Keratinocyte (primary cell): ENCODE results near the gene MDK. TPM values are rescaled to one million over a fixed set of nuclear protein-coding genes. Genes with fewer than 3 reads are reported as not detected.

ENCODE experiments used
- DNase-seq: peaks from one replicate; pipeline ENCODE4 v3.0.0-alpha.2; 2011; ENCODE audit warnings: low read depth, missing footprints, low spot score
- FAIRE-seq: peaks from 2 replicates; lab custom pipeline; 2011; peaks lifted over from hg19 to GRCh38; lab: Jason Lieb, UNC
- H2AFZ ChIP-seq: 2 replicates; pipeline ENCODE4 v1.6.0; 2012; ENCODE audit warnings: low read length, control low read depth, inconsistent platforms; ENCODE audit not compliant: control insufficient read depth
- H3K27ac ChIP-seq: 2 replicates; pipeline ENCODE4 v1.5.1; 2011; ENCODE audit warnings: low read length; ENCODE audit not compliant: control insufficient read depth, insufficient read depth
- H3K27me3 ChIP-seq: 3 replicates; pipeline ENCODE4 v1.6.0; 2011; ENCODE audit warnings: low read length; ENCODE audit not compliant: control insufficient read depth, insufficient read depth; ENCODE audit errors: extremely low read depth
- H3K36me3 ChIP-seq, 2 experiments: 2 replicates in 1 of 2; 3 replicates in 1 of 2; pipeline ENCODE4 v1.5.1; 2011; ENCODE audit warnings: low read length in 2 of 2, mild to moderate bottlenecking in 1 of 2; ENCODE audit not compliant: control insufficient read depth in 2 of 2, insufficient read depth in 2 of 2; ENCODE audit errors: extremely low read depth in 1 of 2
- H3K4me1 ChIP-seq: 3 replicates; pipeline ENCODE4 v1.5.1; 2011; ENCODE audit warnings: low read length; ENCODE audit not compliant: control insufficient read depth, insufficient read depth; ENCODE audit errors: extremely low read depth
- H3K4me2 ChIP-seq: 3 replicates; pipeline ENCODE4 v1.6.0; 2011; ENCODE audit warnings: low read depth, low read length; ENCODE audit not compliant: control insufficient read depth, insufficient read depth; ENCODE audit errors: extremely low read depth
- H3K4me3 ChIP-seq, 3 experiments: fragments of 200-600 bp in 1 of 3; sonication (generic) in 1 of 3; 2 replicates in 2 of 3; 3 replicates in 1 of 3; pipeline ENCODE4 v1.5.1; 2011 to 2016; ENCODE audit warnings: low read length in 3 of 3, mild to moderate bottlenecking in 3 of 3, control low read depth in 2 of 3, inconsistent platforms in 1 of 3, low read depth in 1 of 3, mixed read lengths in 1 of 3, mixed run types in 1 of 3, moderate library complexity in 1 of 3; ENCODE audit not compliant: control insufficient read depth in 2 of 3, insufficient read depth in 2 of 3; ENCODE audit errors: extremely low read depth in 1 of 3
- H3K79me2 ChIP-seq: 2 replicates; pipeline ENCODE4 v1.6.0; 2012; ENCODE audit warnings: low read length; ENCODE audit not compliant: control insufficient read depth, insufficient read depth
- H3K9ac ChIP-seq: 3 replicates; pipeline ENCODE4 v1.6.0; 2011; ENCODE audit warnings: low read length; ENCODE audit not compliant: control insufficient read depth, insufficient read depth; ENCODE audit errors: extremely low read depth
- H3K9me1 ChIP-seq: 3 replicates; pipeline ENCODE4 v1.6.0; 2011; ENCODE audit warnings: low read length; ENCODE audit not compliant: control insufficient read depth, insufficient read depth; ENCODE audit errors: extremely low read depth
- H3K9me3 ChIP-seq: 2 replicates; pipeline ENCODE4 v1.5.1; 2012; ENCODE audit warnings: low read depth, low read length; ENCODE audit not compliant: control insufficient read depth
- H4K20me1 ChIP-seq: 3 replicates; pipeline ENCODE4 v1.6.0; 2011; ENCODE audit warnings: low read length; ENCODE audit not compliant: control insufficient read depth, insufficient read depth; ENCODE audit errors: extremely low read depth
- EZH2 ChIP-seq: IDR thresholded peaks from one replicate; pipeline ENCODE4 v1.6.1; 2012; ENCODE audit warnings: inconsistent platforms, mild to moderate bottlenecking, low read length, moderate library complexity
- dilution Hi-C: fragments of 300-500 bp; cut with MboI; formaldehyde crosslinking; loops from one replicate; pipeline ENCODE4 v1.7.0; 2020; ENCODE audit warnings: low sequenced_read_pairs; ENCODE audit not compliant: extremely low pct_ligation_motif_present
- polyA plus RNA-seq, 5 experiments: library from polyadenylated mRNA; depleted of rRNA in 3 of 5; stranded (reverse) in 3 of 5; stranded (forward) in 1 of 5; unstranded in 1 of 5; fragments of >200 nt; gene quantifications; 1 replicate in 1 of 5; 2 replicates in 3 of 5; 3 replicates in 1 of 5; pipeline versions ENCODE4 v1.2.1 to v1.2.3, GENCODE V29; 2011 to 2012; ENCODE audit warnings: missing spikeins in 2 of 5, low read depth in 1 of 5, low replicate concordance in 1 of 5
- TF ChIP-seq, protein P1 (sequence below), 3 experiments: IDR thresholded peaks in 1 of 3; conservative IDR thresholded peaks in 1 of 3; optimal IDR thresholded peaks in 1 of 3; 2 replicates in 2 of 3; 3 replicates in 1 of 3; pipeline versions ENCODE3 to v1.5.1; 2011; ENCODE audit warnings: low read length in 3 of 3, mild to moderate bottlenecking in 3 of 3, moderate library complexity in 2 of 3, control low read depth in 1 of 3, inconsistent platforms in 1 of 3; ENCODE audit not compliant: insufficient read depth in 2 of 3; ENCODE audit errors: extremely low read depth in 1 of 3

Gene MDK
- polyA plus RNA-seq, 1 donor (not counting 4 experiments of a cell fraction or from before 2014, with no cell fraction given): 5.4 TPM

DNA sequence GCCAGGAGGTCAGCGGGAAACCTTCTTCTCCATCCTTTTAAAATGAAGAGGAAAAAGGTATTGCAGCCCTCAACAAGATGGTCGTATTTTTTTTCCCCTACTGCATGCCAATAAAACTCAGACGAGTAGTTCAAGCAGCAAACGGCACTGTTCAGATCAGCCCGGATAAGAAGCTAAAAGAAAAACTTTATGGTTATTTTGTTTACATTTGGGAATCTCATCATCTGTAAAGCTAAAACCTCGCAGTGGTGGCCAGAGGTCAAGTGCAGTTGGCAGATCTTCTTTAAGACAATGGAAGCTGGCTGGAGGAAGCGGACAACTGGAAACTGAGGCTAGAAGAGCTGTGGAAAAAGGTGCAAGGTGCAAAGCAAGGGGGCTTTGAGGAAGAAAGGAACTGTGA, 41.1 kb downstream of the MDK start:
- H3K9me3 ChIP-seq: no peaks in the 10 kb centered on the region
- H3K4me2 ChIP-seq: no peak overlapping the region
- H3K27ac ChIP-seq: no peak overlapping the region
- H2AFZ ChIP-seq: no peak overlapping the region
- H3K36me3 ChIP-seq: peaks cover 11 to 15% of the 10 kb centered on the region in 2 experiments
- TF ChIP-seq EZH2: no peak
- TF ChIP-seq, protein P1, sequence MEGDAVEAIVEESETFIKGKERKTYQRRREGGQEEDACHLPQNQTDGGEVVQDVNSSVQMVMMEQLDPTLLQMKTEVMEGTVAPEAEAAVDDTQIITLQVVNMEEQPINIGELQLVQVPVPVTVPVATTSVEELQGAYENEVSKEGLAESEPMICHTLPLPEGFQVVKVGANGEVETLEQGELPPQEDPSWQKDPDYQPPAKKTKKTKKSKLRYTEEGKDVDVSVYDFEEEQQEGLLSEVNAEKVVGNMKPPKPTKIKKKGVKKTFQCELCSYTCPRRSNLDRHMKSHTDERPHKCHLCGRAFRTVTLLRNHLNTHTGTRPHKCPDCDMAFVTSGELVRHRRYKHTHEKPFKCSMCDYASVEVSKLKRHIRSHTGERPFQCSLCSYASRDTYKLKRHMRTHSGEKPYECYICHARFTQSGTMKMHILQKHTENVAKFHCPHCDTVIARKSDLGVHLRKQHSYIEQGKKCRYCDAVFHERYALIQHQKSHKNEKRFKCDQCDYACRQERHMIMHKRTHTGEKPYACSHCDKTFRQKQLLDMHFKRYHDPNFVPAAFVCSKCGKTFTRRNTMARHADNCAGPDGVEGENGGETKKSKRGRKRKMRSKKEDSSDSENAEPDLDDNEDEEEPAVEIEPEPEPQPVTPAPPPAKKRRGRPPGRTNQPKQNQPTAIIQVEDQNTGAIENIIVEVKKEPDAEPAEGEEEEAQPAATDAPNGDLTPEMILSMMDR (optimal IDR thresholded peaks at IDR 0.05 in 1 of 3, IDR thresholded peaks at IDR 0.05 in 1 of 3, conservative IDR thresholded peaks at IDR 0.05 in 1 of 3; ENCODE audit: extremely low read depth in 1 of 3, insufficient read depth in 2 of 3, low read length in 3 of 3): no peak
- H3K79me2 ChIP-seq: no peaks in the 10 kb centered on the region
- H3K4me3 ChIP-seq: no peak overlapping the region
- no peaks in the 10 kb centered on the region for H3K9me1 ChIP-seq
- no peak overlapping the region for H3K9ac ChIP-seq
- FAIRE-seq (no peak), DNase-seq (no peak)
- H4K20me1 ChIP-seq: no peaks in the 10 kb centered on the region
- H3K4me1 ChIP-seq: peaks cover 5% of the 10 kb centered on the region
- dilution Hi-C loops: no loop called here
- H3K27me3 ChIP-seq: no peaks in the 10 kb centered on the region

- FAIRE-seq (no peak), DNase-seq (no peak)
- TF ChIP-seq EZH2: no peak
- TF ChIP-seq, protein P1 (optimal IDR thresholded peaks at IDR 0.05 in 1 of 3, IDR thresholded peaks at IDR 0.05 in 1 of 3, conservative IDR thresholded peaks at IDR 0.05 in 1 of 3; ENCODE audit: extremely low read depth in 1 of 3, insufficient read depth in 2 of 3, low read length in 3 of 3): no peak
- no peak overlapping the region for H3K4me3 ChIP-seq
- H3K27me3 ChIP-seq: no peaks in the 10 kb centered on the region
- no peaks in the 10 kb centered on the region for H4K20me1 ChIP-seq
- H3K79me2 ChIP-seq: no peaks in the 10 kb centered on the region
- H3K27ac ChIP-seq: no peak overlapping the region
- H2AFZ ChIP-seq: no peak overlapping the region
- H3K4me2 ChIP-seq: no peak overlapping the region
- dilution Hi-C loops: no loop called here
- no peak overlapping the region for H3K9ac ChIP-seq
- no peaks in the 10 kb centered on the region for H3K9me3 ChIP-seq
- peaks cover 5% of the 10 kb centered on the region for H3K4me1 ChIP-seq
- no peaks in the 10 kb centered on the region for H3K9me1 ChIP-seq
- peaks cover 8 to 12% of the 10 kb centered on the region in 2 experiments for H3K36me3 ChIP-seq
Measured at GRCh38 chr11:46426233-46426991, 44.9 kb downstream of the MDK start.
